GM23338 (cell line): ENCODE results near the gene EVL.

Source experiments
- CREB1 ChIP-seq: fragments of 250-450 bp; sonication (Bioruptor Pico); IDR thresholded peaks from 2 replicates; pipeline ENCODE4 v1.5.0; 2020; ENCODE audit warnings: low read depth, mild to moderate bottlenecking, moderate library complexity
- EZH2 ChIP-seq: fragments of 200-600 bp; sonication (generic); IDR thresholded peaks from one replicate; pipeline ENCODE4 v1.8.0; 2017; ENCODE audit warnings: antibody characterized with exemption, mild to moderate bottlenecking, low read depth; ENCODE audit not compliant: unreplicated experiment
- EZH2phosphoT487 ChIP-seq: fragments of 200-600 bp; sonication (generic); IDR thresholded peaks from one replicate; pipeline ENCODE4 v1.8.1; 2018; ENCODE audit warnings: antibody characterized with exemption; ENCODE audit not compliant: unreplicated experiment
- JUNB ChIP-seq: IDR thresholded peaks from one replicate; pipeline ENCODE4 v1.6.1; 2016; ENCODE audit warnings: antibody characterized with exemption; ENCODE audit not compliant: unreplicated experiment
- NANOG ChIP-seq: IDR thresholded peaks from 2 replicates; pipeline ENCODE4 v1.6.1; 2016; ENCODE audit warnings: antibody characterized with exemption, borderline replicate concordance
- POLR2AphosphoS5 ChIP-seq: IDR thresholded peaks from 2 replicates; pipeline ENCODE4 v1.6.1; 2016; ENCODE audit warnings: antibody characterized with exemption, low read depth
- STAT1 ChIP-seq: IDR thresholded peaks from one replicate; pipeline ENCODE4 v1.6.1; 2016; ENCODE audit warnings: antibody characterized with exemption; ENCODE audit not compliant: unreplicated experiment
- ZNF114 ChIP-seq: fragments of 250-450 bp; sonication (Bioruptor Pico); IDR thresholded peaks from 2 replicates; pipeline ENCODE4 v1.5.0; 2020; ENCODE audit warnings: mild to moderate bottlenecking, moderate library complexity
- ZNF331 ChIP-seq: fragments of 250-450 bp; sonication (Bioruptor Pico); IDR thresholded peaks from 2 replicates; pipeline ENCODE4 v1.5.0; 2020; ENCODE audit warnings: low read depth, mild to moderate bottlenecking, moderate library complexity
- TF ChIP-seq, protein P1 (sequence below), 2 experiments: fragments of 200-600 bp in 1 of 2; sonication (generic) in 1 of 2; conservative IDR thresholded peaks; 2 replicates each; pipeline versions ENCODE4 v1.5.1 to v1.6.1; 2016 to 2017; ENCODE audit warnings: antibody characterized with exemption in 2 of 2, low read depth in 2 of 2, mild to moderate bottlenecking in 2 of 2, moderate library complexity in 1 of 2
- TF ChIP-seq, protein P2 (sequence below): IDR thresholded peaks from one replicate; pipeline ENCODE4 v1.6.1; 2018; ENCODE audit warnings: antibody characterized with exemption; ENCODE audit not compliant: unreplicated experiment

DNA sequence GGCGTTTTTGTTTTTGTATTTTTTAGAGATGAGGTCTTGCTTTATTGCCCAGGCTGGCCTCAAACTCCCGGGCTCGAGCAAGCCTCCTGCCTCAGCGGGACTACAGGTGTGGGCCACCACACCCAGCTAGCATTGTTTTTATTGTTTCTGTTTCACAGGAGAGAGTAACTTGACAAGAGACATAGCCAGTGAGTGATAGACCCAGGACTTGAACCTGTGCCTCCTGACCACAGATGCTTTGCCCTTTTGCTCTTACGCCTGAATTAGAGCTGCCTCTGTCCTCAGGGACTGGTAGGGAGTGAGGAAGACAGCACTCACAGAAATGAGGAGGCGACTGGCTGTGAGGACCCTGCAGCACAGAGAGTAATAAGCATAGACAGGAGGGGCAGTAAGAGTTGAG, 2.3 kb downstream of the EVL start:
- TF ChIP-seq EZH2 = no peak
- TF ChIP-seq EZH2phosphoT487 = no peak
- TF ChIP-seq, protein P1, sequence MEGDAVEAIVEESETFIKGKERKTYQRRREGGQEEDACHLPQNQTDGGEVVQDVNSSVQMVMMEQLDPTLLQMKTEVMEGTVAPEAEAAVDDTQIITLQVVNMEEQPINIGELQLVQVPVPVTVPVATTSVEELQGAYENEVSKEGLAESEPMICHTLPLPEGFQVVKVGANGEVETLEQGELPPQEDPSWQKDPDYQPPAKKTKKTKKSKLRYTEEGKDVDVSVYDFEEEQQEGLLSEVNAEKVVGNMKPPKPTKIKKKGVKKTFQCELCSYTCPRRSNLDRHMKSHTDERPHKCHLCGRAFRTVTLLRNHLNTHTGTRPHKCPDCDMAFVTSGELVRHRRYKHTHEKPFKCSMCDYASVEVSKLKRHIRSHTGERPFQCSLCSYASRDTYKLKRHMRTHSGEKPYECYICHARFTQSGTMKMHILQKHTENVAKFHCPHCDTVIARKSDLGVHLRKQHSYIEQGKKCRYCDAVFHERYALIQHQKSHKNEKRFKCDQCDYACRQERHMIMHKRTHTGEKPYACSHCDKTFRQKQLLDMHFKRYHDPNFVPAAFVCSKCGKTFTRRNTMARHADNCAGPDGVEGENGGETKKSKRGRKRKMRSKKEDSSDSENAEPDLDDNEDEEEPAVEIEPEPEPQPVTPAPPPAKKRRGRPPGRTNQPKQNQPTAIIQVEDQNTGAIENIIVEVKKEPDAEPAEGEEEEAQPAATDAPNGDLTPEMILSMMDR (conservative IDR thresholded peaks at IDR 0.05; ENCODE audit: low read depth in 2 of 2) = no peak
- TF ChIP-seq ZNF114 (CRISPR knock-in tag) = no peak
- TF ChIP-seq CREB1 (CRISPR knock-in tag) = no peak
- no peak for TF ChIP-seq POLR2AphosphoS5
- TF ChIP-seq, protein P2, sequence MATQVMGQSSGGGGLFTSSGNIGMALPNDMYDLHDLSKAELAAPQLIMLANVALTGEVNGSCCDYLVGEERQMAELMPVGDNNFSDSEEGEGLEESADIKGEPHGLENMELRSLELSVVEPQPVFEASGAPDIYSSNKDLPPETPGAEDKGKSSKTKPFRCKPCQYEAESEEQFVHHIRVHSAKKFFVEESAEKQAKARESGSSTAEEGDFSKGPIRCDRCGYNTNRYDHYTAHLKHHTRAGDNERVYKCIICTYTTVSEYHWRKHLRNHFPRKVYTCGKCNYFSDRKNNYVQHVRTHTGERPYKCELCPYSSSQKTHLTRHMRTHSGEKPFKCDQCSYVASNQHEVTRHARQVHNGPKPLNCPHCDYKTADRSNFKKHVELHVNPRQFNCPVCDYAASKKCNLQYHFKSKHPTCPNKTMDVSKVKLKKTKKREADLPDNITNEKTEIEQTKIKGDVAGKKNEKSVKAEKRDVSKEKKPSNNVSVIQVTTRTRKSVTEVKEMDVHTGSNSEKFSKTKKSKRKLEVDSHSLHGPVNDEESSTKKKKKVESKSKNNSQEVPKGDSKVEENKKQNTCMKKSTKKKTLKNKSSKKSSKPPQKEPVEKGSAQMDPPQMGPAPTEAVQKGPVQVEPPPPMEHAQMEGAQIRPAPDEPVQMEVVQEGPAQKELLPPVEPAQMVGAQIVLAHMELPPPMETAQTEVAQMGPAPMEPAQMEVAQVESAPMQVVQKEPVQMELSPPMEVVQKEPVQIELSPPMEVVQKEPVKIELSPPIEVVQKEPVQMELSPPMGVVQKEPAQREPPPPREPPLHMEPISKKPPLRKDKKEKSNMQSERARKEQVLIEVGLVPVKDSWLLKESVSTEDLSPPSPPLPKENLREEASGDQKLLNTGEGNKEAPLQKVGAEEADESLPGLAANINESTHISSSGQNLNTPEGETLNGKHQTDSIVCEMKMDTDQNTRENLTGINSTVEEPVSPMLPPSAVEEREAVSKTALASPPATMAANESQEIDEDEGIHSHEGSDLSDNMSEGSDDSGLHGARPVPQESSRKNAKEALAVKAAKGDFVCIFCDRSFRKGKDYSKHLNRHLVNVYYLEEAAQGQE = no peak
- TF ChIP-seq JUNB = no peak
- no peak for TF ChIP-seq NANOG
- no peak for TF ChIP-seq ZNF331
- TF ChIP-seq STAT1 = no peak
